H9 (cell line): Measurements from ENCODE around the gene RNGTT. TPM values are rescaled to one million over a fixed set of nuclear protein-coding genes. Genes with fewer than 3 reads are reported as not detected.

Experiments
- DNase-seq: peaks from one replicate; pipeline ENCODE4 v3.0.0-alpha.2; 2017
- H2AFZ ChIP-seq: one replicate; pipeline ENCODE4 v1.6.1; 2013; ENCODE audit warnings: mild to moderate bottlenecking, low read length, control low read depth, moderate library complexity
- H2AK5ac ChIP-seq: 2 replicates; pipeline ENCODE4 v1.6.1; 2013; ENCODE audit warnings: low read length, control low read depth, mixed read lengths; ENCODE audit not compliant: insufficient read length
- H2BK120ac ChIP-seq: one replicate; pipeline ENCODE4 v1.6.1; 2013; ENCODE audit warnings: low read depth, mild to moderate bottlenecking, low read length, control low read depth, inconsistent platforms; ENCODE audit not compliant: poor library complexity, severe bottlenecking
- H2BK12ac ChIP-seq: 2 replicates; pipeline ENCODE4 v1.6.1; 2013; ENCODE audit warnings: low read length, control low read depth, mixed read lengths, low read depth; ENCODE audit not compliant: insufficient read length
- H2BK15ac ChIP-seq: 2 replicates; pipeline ENCODE4 v1.6.1; 2013; ENCODE audit warnings: low read depth, low read length, control low read depth
- H2BK20ac ChIP-seq: one replicate; pipeline ENCODE4 v1.6.1; 2013; ENCODE audit warnings: low read depth, mild to moderate bottlenecking, low read length, control low read depth, inconsistent platforms; ENCODE audit not compliant: poor library complexity, severe bottlenecking
- H2BK5ac ChIP-seq: 2 replicates; pipeline ENCODE4 v1.6.1; 2013; ENCODE audit warnings: low read length, control low read depth, mixed read lengths; ENCODE audit not compliant: insufficient read length
- H3K14ac ChIP-seq: 2 replicates; pipeline ENCODE4 v1.6.1; 2013; ENCODE audit warnings: low read length, control low read depth; ENCODE audit not compliant: insufficient read depth
- H3K18ac ChIP-seq: 2 replicates; pipeline ENCODE4 v1.6.1; 2013; ENCODE audit warnings: low read depth, mild to moderate bottlenecking, mixed read lengths, low read length, control low read depth; ENCODE audit not compliant: insufficient read length
- H3K23ac ChIP-seq: 2 replicates; pipeline ENCODE4 v1.6.1; 2013; ENCODE audit warnings: low read length, control low read depth, mixed read lengths, low read depth; ENCODE audit not compliant: insufficient read length
- H3K23me2 ChIP-seq: 2 replicates; pipeline ENCODE4 v1.6.1; 2013; ENCODE audit warnings: low read depth, mild to moderate bottlenecking, mixed read lengths, low read length, control low read depth; ENCODE audit not compliant: insufficient read length, poor library complexity, severe bottlenecking
- H3K27ac ChIP-seq: 2 replicates; pipeline ENCODE4 v1.5.1; 2013; ENCODE audit warnings: low read length, control low read depth, mixed read lengths, low read depth; ENCODE audit not compliant: insufficient read length
- H3K27me3 ChIP-seq: 2 replicates; pipeline ENCODE4 v1.6.1; 2013; ENCODE audit warnings: low read length, control low read depth, inconsistent platforms; ENCODE audit not compliant: insufficient read depth
- H3K4ac ChIP-seq: 2 replicates; pipeline ENCODE4 v1.6.1; 2013; ENCODE audit warnings: low read depth, mild to moderate bottlenecking, control low read depth, inconsistent platforms, low read length, moderate library complexity
- H3K4me1 ChIP-seq: 2 replicates; pipeline ENCODE4 v1.6.1; 2013; ENCODE audit warnings: low read length, control low read depth, inconsistent platforms; ENCODE audit not compliant: insufficient read depth
- H3K4me2 ChIP-seq: 2 replicates; pipeline ENCODE4 v1.6.1; 2013; ENCODE audit warnings: low read length, control low read depth, mixed read lengths; ENCODE audit not compliant: insufficient read length, insufficient read depth
- H3K56ac ChIP-seq: 2 replicates; pipeline ENCODE4 v1.6.1; 2013; ENCODE audit warnings: low read depth, mild to moderate bottlenecking, mixed read lengths, low read length, control low read depth; ENCODE audit not compliant: insufficient read length
- H3K79me1 ChIP-seq: 2 replicates; pipeline ENCODE4 v1.6.1; 2013; ENCODE audit warnings: low read depth, mild to moderate bottlenecking, moderate library complexity, low read length, control low read depth, inconsistent platforms; ENCODE audit not compliant: insufficient read depth, poor library complexity, severe bottlenecking
- H3K79me2 ChIP-seq: 2 replicates; pipeline ENCODE4 v1.6.1; 2013; ENCODE audit warnings: low read length, control low read depth, inconsistent platforms; ENCODE audit not compliant: insufficient read depth
- H3K9ac ChIP-seq: 2 replicates; pipeline ENCODE4 v1.6.1; 2013; ENCODE audit warnings: low read length, control low read depth, mixed read lengths; ENCODE audit not compliant: insufficient read length; ENCODE audit errors: extremely low read depth
- H3K9me3 ChIP-seq: one replicate; pipeline ENCODE4 v1.6.1; 2013; ENCODE audit warnings: low read depth, low read length, inconsistent platforms; ENCODE audit not compliant: control insufficient read depth
- H3T11ph ChIP-seq: one replicate; pipeline ENCODE4 v1.6.1; 2013; ENCODE audit warnings: mild to moderate bottlenecking, low read length, control low read depth, inconsistent platforms
- H4K20me1 ChIP-seq: one replicate; pipeline ENCODE4 v1.6.1; 2013; ENCODE audit not compliant: control insufficient read depth, insufficient read length, insufficient read depth
- H4K5ac ChIP-seq: 2 replicates; pipeline ENCODE4 v1.6.1; 2013; ENCODE audit warnings: low read depth, mild to moderate bottlenecking, mixed read lengths, low read length, control low read depth; ENCODE audit not compliant: insufficient read length
- H4K8ac ChIP-seq: replicated peaks from 2 replicates; pipeline ENCODE4 v1.6.1; 2013; ENCODE audit warnings: low read length, control low read depth, mixed read lengths, low read depth; ENCODE audit not compliant: insufficient read length
- H4K91ac ChIP-seq: 2 replicates; pipeline ENCODE4 v1.6.1; 2013; ENCODE audit warnings: low read depth, mild to moderate bottlenecking, moderate library complexity, mixed read lengths, low read length, control low read depth; ENCODE audit not compliant: insufficient read length
- H3K27ac Mint-ChIP-seq, 3 experiments: 2 replicates in 2 of 3; 3 replicates in 1 of 3; pipeline ENCODE4 v1.8.0; 2020 to 2021; ENCODE audit warnings: mixed read lengths in 3 of 3, mild to moderate bottlenecking in 1 of 3, moderate library complexity in 1 of 3
- H3K27me3 Mint-ChIP-seq: 2 replicates; pipeline ENCODE4 v1.8.0; 2021; ENCODE audit warnings: low read depth, mild to moderate bottlenecking, moderate library complexity, mixed read lengths
- H3K36me3 Mint-ChIP-seq, 3 experiments: 2 replicates in 2 of 3; 3 replicates in 1 of 3; pipeline ENCODE4 v1.8.0; 2020 to 2021; ENCODE audit warnings: low read depth in 3 of 3, mixed read lengths in 3 of 3; ENCODE audit not compliant: insufficient read depth in 1 of 3
- H3K4me1 Mint-ChIP-seq, 2 experiments: 2 replicates each; pipeline ENCODE4 v1.8.0; 2020; ENCODE audit warnings: mixed read lengths in 2 of 2
- H3K4me3 Mint-ChIP-seq, 2 experiments: 2 replicates in 1 of 2; 3 replicates in 1 of 2; pipeline ENCODE4 v1.8.0; 2020 to 2021; ENCODE audit warnings: mild to moderate bottlenecking in 2 of 2, mixed read lengths in 2 of 2, moderate library complexity in 1 of 2
- H3K9me3 Mint-ChIP-seq, 2 experiments: 2 replicates in 1 of 2; 3 replicates in 1 of 2; pipeline ENCODE4 v1.8.0; 2020; ENCODE audit warnings: mild to moderate bottlenecking in 2 of 2, mixed read lengths in 2 of 2, moderate library complexity in 1 of 2
- CTCF ChIP-seq: fragments of 200-600 bp; sonication (generic); conservative IDR thresholded peaks from 3 replicates; pipeline ENCODE4 v1.8.0; 2021; ENCODE audit warnings: antibody characterized with exemption, mild to moderate bottlenecking
- WGBS: extraction: QIAGEN DNeasy Blood & Tissue Kit; methylation state at CpG from one replicate; pipeline ENCODE4 v1.1.7; 2013; ENCODE audit warnings: missing lambda C conversion rate, low lambda C conversion rate, mixed read lengths; ENCODE audit not compliant: insufficient read length; ENCODE audit errors: extremely low coverage; 5-methylcytosine and 5-hydroxymethylcytosine counted together
- total RNA-seq: library from RNA; stranded (reverse); gene quantifications from 2 replicates; pipeline ENCODE4 v1.2.1, GENCODE V29; 2021

The RNGTT gene
- total RNA-seq, 1 experiment from 2014 or later = 20.5 TPM

- H3K27ac Mint-ChIP-seq = no peak overlapping the region
These were observed 155.8 kb downstream of the RNGTT start for GRCh38 chr6:88807622-88808021.

More at GRCh38 chr6:88807622-88808021, 155.8 kb downstream of the RNGTT start:
- no peak overlapping the region for H4K8ac ChIP-seq
- no peak overlapping the region for H3K27ac ChIP-seq
- H3K79me2 ChIP-seq = no peaks in the 10 kb centered on the region
- no peak overlapping the region for H3K4me2 ChIP-seq
- H3K56ac ChIP-seq = no peak overlapping the region
- no peaks in the 10 kb centered on the region for H3K23me2 ChIP-seq
- no peak for TF ChIP-seq CTCF
- H3K27me3 Mint-ChIP-seq = no peaks in the 10 kb centered on the region
- no peak overlapping the region for H2BK5ac ChIP-seq
- H3K18ac ChIP-seq = no peak overlapping the region
- H3K14ac ChIP-seq = no peak overlapping the region
- no peaks in the 10 kb centered on the region for H3K4me1 ChIP-seq
- no peak overlapping the region for H3K4ac ChIP-seq
- no peaks in the 10 kb centered on the region for H3K79me1 ChIP-seq
- no peak overlapping the region for H3K9ac ChIP-seq
- no peaks in the 10 kb centered on the region for H3K27me3 ChIP-seq
- no CpG with 5 or more reads among the region's 1 CpG for WGBS
- no peak overlapping the region for H3K4me3 Mint-ChIP-seq
- no peak for DNase-seq
- H2BK15ac ChIP-seq = no peak overlapping the region
- no peak overlapping the region for H2BK20ac ChIP-seq
- no peak overlapping the region for H4K91ac ChIP-seq
- H3T11ph ChIP-seq = no peak overlapping the region
- no peak overlapping the region for H2BK120ac ChIP-seq
- H3K9me3 ChIP-seq = no peaks in the 10 kb centered on the region
- no peaks in the 10 kb centered on the region for H4K20me1 ChIP-seq
- H3K4me1 Mint-ChIP-seq = no peaks in the 10 kb centered on the region
- H3K9me3 Mint-ChIP-seq = peaks cover 13% of the 10 kb centered on the region in 2 experiments
- no peak overlapping the region for H2BK12ac ChIP-seq
- peaks cover 18 to 21% (median 19%) of the 10 kb centered on the region in 3 experiments for H3K36me3 Mint-ChIP-seq
- H4K5ac ChIP-seq = no peak overlapping the region
- no peak overlapping the region for H3K23ac ChIP-seq
- no peak overlapping the region for H2AK5ac ChIP-seq
- no peak overlapping the region for H2AFZ ChIP-seq
